Left ventricle myocardium inferior (tissue), 1 donor: ENCODE results near the gene TMEM260. TPM values are rescaled to one million over a fixed set of nuclear protein-coding genes. Genes with fewer than 3 reads are reported as not detected.
"Not testable (repeated sequence)": the region's sequence is repeated elsewhere in the genome, so short reads cannot be mapped to it uniquely, and the experiment has no call there.

Source experiments
- DNase-seq: peaks from one replicate; pipeline ENCODE4 v3.0.0-alpha.2; 2020
- H3K27ac ChIP-seq: fragments of 200-600 bp; replicated peaks from 2 replicates; pipeline ENCODE4 v1.8.0; 2021
- H3K27me3 ChIP-seq: fragments of 200-600 bp; 2 replicates; pipeline ENCODE4 v1.8.0; 2021; ENCODE audit warnings: low read depth
- H3K36me3 ChIP-seq: fragments of 200-600 bp; 2 replicates; pipeline ENCODE4 v1.8.0; 2021
- H3K4me1 ChIP-seq: fragments of 200-600 bp; 2 replicates; pipeline ENCODE4 v1.8.0; 2021
- H3K4me3 ChIP-seq: fragments of 200-600 bp; 2 replicates; pipeline ENCODE4 v1.8.0; 2021; ENCODE audit warnings: mild to moderate bottlenecking, moderate library complexity
- H3K9me3 ChIP-seq: fragments of 200-600 bp; replicated peaks from 2 replicates; pipeline ENCODE4 v1.8.0; 2021
- CTCF ChIP-seq: fragments of 200-600 bp; IDR thresholded peaks from 2 replicates; pipeline ENCODE4 v1.8.0; 2021; ENCODE audit warnings: antibody characterized with exemption, mild to moderate bottlenecking, borderline replicate concordance
- intact Hi-C: fragments of 100-400 bp; cut with micrococcal nuclease; formaldehyde crosslinking; loops from one replicate; pipeline ENCODE4 v1.11.0; 2022
- total RNA-seq: library from RNA; stranded (reverse); fragmentation: NEBNext Ultra II Directional; extraction: Animal tissue kit (Norgen Biotek cat#: 25700); gene quantifications from one replicate; pipeline ENCODE4 v1.2.1, GENCODE V29; 2021
- donor health status: DM: no; HTN: yes; CAD: no; lungs with severe emphysema.

Gene TMEM260
- total RNA-seq, 1 donor from 2014 or later, result 5.1 TPM

GRCh38 chr14:56594428-56594827, 14.8 kb downstream of the TMEM260 start:
- Histone ChIP-seq H3K27me3 (no peaks in the 10 kb centered on the region), H3K4me3 (no peak overlapping the region), H3K27ac (no peak overlapping the region), H3K36me3 (peaks cover 33% of the 10 kb centered on the region), H3K9me3 (no peaks in the 10 kb centered on the region), H3K4me1 (peaks cover 11% of the 10 kb centered on the region)
- DNase-seq, result no peak
- intact Hi-C loops, result no loop called here
- no peak for TF ChIP-seq CTCF

GRCh38 chr14:56598519-56598918, 18.9 kb downstream of the TMEM260 start:
- DNase-seq, result no peak
- Histone ChIP-seq H3K9me3 (no peaks in the 10 kb centered on the region), H3K27me3 (no peaks in the 10 kb centered on the region), H3K4me1 (no peaks in the 10 kb centered on the region), H3K4me3 (no peak overlapping the region), H3K27ac (no peak overlapping the region), H3K36me3 (peaks cover 27% of the 10 kb centered on the region)
- intact Hi-C loops, result no loop called here
- no peak for TF ChIP-seq CTCF

GRCh38 chr14:56603648-56604047, 24.1 kb downstream of the TMEM260 start:
- no peak overlapping the region for H3K4me3 ChIP-seq
- no peaks in the 10 kb centered on the region for H3K4me1 ChIP-seq
- no peaks in the 10 kb centered on the region for H3K27me3 ChIP-seq
- intact Hi-C loops, result no loop called here
- no peaks in the 10 kb centered on the region for H3K9me3 ChIP-seq
- peaks cover 42% of the 10 kb centered on the region for H3K36me3 ChIP-seq
- TF ChIP-seq CTCF, result no peak
- no peak overlapping the region for H3K27ac ChIP-seq
- DNase-seq, result no peak

GRCh38 chr14:56608689-56609088, 29.1 kb downstream of the TMEM260 start:
- Histone ChIP-seq H3K4me3 (no peak overlapping the region), H3K4me1 (no peaks in the 10 kb centered on the region), H3K36me3 (peaks cover 76% of the 10 kb centered on the region), H3K9me3 (no peaks in the 10 kb centered on the region), H3K27me3 (no peaks in the 10 kb centered on the region), H3K27ac (no peak overlapping the region)
- intact Hi-C loops, result no loop called here
- no peak for DNase-seq
- no peak for TF ChIP-seq CTCF

GRCh38 chr14:56611663-56612062, 32.1 kb downstream of the TMEM260 start:
- intact Hi-C loops, DNase-seq, H3K27ac ChIP-seq, H3K27me3 ChIP-seq, H3K4me3 ChIP-seq, H3K9me3 ChIP-seq, H3K4me1 ChIP-seq: not testable (repeated sequence)
- H3K36me3 ChIP-seq, result peaks cover 82% of the 10 kb centered on the region

GRCh38 chr14:56617084-56617483, 37.5 kb downstream of the TMEM260 start:
- H3K36me3 ChIP-seq, result peaks cover 79% of the 10 kb centered on the region

More at GRCh38 chr14:56617084-56617483, 37.5 kb downstream of the TMEM260 start:
- no peaks in the 10 kb centered on the region for H3K27me3 ChIP-seq
- intact Hi-C loops, result no loop called here
- H3K4me1 ChIP-seq, result no peaks in the 10 kb centered on the region
- no peak for DNase-seq
- H3K9me3 ChIP-seq, result no peaks in the 10 kb centered on the region
- H3K27ac ChIP-seq, result no peak overlapping the region
- TF ChIP-seq CTCF, result no peak
- H3K4me3 ChIP-seq, result no peak overlapping the region
